Panc1 (cell line): Measurements from ENCODE around the gene MET. TPM values are rescaled to one million over a fixed set of nuclear protein-coding genes. Genes with fewer than 3 reads are reported as not detected.
A peak's percentile ranks its signal among the peaks of the same experiment; 100 is the strongest.

Source experiments
- ATAC-seq: fragments of 200-7000 bp; cut with Tn5 transposase; 2 replicates; pipeline ENCODE4 v1.9.1; 2020; ENCODE audit warnings: mild to moderate bottlenecking, moderate library complexity
- BruUV-seq: library from RNA; stranded (reverse); fragments of 400-500 nt; replicated peaks from 2 replicates; lab custom pipeline; 2021; lab: Mats Ljungman, UMichigan
- CTCF ChIA-PET: fragments of 300-600 bp; sonication (Branson Sonifier 250); formaldehyde crosslinking; loops from one replicate; lab custom pipeline; 2022; ENCODE audit warnings: antibody characterized with exemption; lab: Charles Lee
- POLR2A ChIA-PET: fragments of 300-600 bp; sonication (Branson Sonifier 250); formaldehyde crosslinking; loops from one replicate; lab custom pipeline; 2022; ENCODE audit warnings: antibody characterized with exemption; lab: Charles Lee
- DNase-seq: peaks from one replicate; pipeline ENCODE4 v3.0.0-alpha.2; 2010; ENCODE audit warnings: low read depth, low spot score
- H3K27ac ChIP-seq: 2 replicates; pipeline ENCODE4 v1.5.1; 2011; ENCODE audit warnings: mild to moderate bottlenecking, low read length, inconsistent platforms
- H3K27me3 ChIP-seq: fragments of 200-500 bp; sonication (Bioruptor generic); 2 replicates; pipeline ENCODE4 v1.6.0; 2014; ENCODE audit warnings: low read length, inconsistent platforms; ENCODE audit not compliant: control insufficient read depth, insufficient read depth
- H3K36me3 ChIP-seq: fragments of 200-500 bp; sonication (Bioruptor generic); 2 replicates; pipeline ENCODE4 v1.5.1; 2014; ENCODE audit warnings: inconsistent platforms, mild to moderate bottlenecking, low read length, moderate library complexity; ENCODE audit not compliant: control insufficient read depth, insufficient read depth
- H3K4me1 ChIP-seq: 2 replicates; pipeline ENCODE4 v1.5.1; 2011; ENCODE audit warnings: inconsistent platforms, mild to moderate bottlenecking, low read length, moderate library complexity; ENCODE audit not compliant: control insufficient read depth, insufficient read depth
- H3K4me3 ChIP-seq, 2 experiments: 2 replicates each; pipeline ENCODE4 v1.5.1; 2011 to 2012; ENCODE audit warnings: low read depth in 2 of 2, low read length in 2 of 2, mild to moderate bottlenecking in 2 of 2, inconsistent platforms in 1 of 2, moderate library complexity in 1 of 2
- H3K9me3 ChIP-seq: fragments of 200-500 bp; sonication (Bioruptor generic); 2 replicates; pipeline ENCODE4 v1.5.1; 2014; ENCODE audit warnings: low read depth, mild to moderate bottlenecking, inconsistent platforms, low read length, moderate library complexity; ENCODE audit not compliant: control insufficient read depth, insufficient read depth
- POLR2AphosphoS5 ChIP-seq: IDR thresholded peaks from 2 replicates; pipeline ENCODE4 v1.6.1; 2012; ENCODE audit warnings: mild to moderate bottlenecking, low read depth, low read length, moderate library complexity
- SIN3A ChIP-seq: IDR thresholded peaks from 2 replicates; pipeline ENCODE4 v1.6.1; 2012; ENCODE audit warnings: low read depth, mild to moderate bottlenecking, low read length, moderate library complexity, borderline replicate concordance; ENCODE audit not compliant: insufficient read depth
- TCF7L2 ChIP-seq: IDR thresholded peaks from 2 replicates; pipeline ENCODE4 v1.6.1; 2011; ENCODE audit warnings: mild to moderate bottlenecking, low read depth, low read length, inconsistent platforms
- in situ Hi-C: cut with HindIII; loops from 2 replicates; pipeline ENCODE4 v1.10.0; 2016; ENCODE audit warnings: low sequenced_read_pairs, low pct_unique_long_range_greater_than_20kb
- intact Hi-C: fragments of 100-400 bp; cut with micrococcal nuclease; formaldehyde crosslinking; loops from one replicate; pipeline ENCODE4 v1.10.0; 2022; ENCODE audit not compliant: unreplicated experiment
- total RNA-seq: library from RNA; stranded (reverse); gene quantifications from one replicate; pipeline ENCODE4 v1.2.1, GENCODE V29; 2021; ENCODE audit not compliant: unreplicated experiment
- TF ChIP-seq, protein P1 (sequence below): fragments of 450-650 bp; IDR thresholded peaks from 2 replicates; pipeline ENCODE4 v1.5.1; 2017; ENCODE audit warnings: mild to moderate bottlenecking
- TF ChIP-seq, protein P2 (sequence below), 2 experiments: IDR thresholded peaks; 2 replicates each; pipeline ENCODE4 v1.6.1; 2011 to 2012; ENCODE audit warnings: low read depth in 2 of 2, control low read depth in 1 of 2, low read length in 1 of 2, mild to moderate bottlenecking in 1 of 2, moderate library complexity in 1 of 2; ENCODE audit not compliant: insufficient read depth in 1 of 2

The MET gene
- total RNA-seq, 1 experiment from 2014 or later, result 103 TPM

DNA sequence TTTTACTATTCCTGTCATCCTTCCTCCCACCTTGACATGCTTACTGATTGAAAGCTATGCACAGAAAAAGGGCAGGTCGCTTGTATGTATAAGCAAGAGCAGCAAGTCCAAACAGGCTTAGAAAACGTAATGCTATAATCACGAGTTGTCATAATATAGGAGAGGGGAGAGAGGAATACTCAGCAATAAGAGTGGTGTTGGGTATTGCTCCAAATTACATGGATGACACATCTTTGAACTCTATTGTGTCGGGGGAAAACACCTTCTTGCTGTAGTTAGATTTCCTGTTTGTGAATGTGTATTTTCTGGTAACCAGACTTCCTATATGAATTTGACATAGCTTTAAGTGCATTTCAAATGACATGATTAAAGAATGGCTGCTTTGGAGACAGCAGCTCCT lies 7.5 kb downstream of the MET start:
- TF ChIP-seq POLR2AphosphoS5, result no peak
- TF ChIP-seq, protein P1, sequence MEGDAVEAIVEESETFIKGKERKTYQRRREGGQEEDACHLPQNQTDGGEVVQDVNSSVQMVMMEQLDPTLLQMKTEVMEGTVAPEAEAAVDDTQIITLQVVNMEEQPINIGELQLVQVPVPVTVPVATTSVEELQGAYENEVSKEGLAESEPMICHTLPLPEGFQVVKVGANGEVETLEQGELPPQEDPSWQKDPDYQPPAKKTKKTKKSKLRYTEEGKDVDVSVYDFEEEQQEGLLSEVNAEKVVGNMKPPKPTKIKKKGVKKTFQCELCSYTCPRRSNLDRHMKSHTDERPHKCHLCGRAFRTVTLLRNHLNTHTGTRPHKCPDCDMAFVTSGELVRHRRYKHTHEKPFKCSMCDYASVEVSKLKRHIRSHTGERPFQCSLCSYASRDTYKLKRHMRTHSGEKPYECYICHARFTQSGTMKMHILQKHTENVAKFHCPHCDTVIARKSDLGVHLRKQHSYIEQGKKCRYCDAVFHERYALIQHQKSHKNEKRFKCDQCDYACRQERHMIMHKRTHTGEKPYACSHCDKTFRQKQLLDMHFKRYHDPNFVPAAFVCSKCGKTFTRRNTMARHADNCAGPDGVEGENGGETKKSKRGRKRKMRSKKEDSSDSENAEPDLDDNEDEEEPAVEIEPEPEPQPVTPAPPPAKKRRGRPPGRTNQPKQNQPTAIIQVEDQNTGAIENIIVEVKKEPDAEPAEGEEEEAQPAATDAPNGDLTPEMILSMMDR, result no peak
- TF ChIP-seq, protein P2, sequence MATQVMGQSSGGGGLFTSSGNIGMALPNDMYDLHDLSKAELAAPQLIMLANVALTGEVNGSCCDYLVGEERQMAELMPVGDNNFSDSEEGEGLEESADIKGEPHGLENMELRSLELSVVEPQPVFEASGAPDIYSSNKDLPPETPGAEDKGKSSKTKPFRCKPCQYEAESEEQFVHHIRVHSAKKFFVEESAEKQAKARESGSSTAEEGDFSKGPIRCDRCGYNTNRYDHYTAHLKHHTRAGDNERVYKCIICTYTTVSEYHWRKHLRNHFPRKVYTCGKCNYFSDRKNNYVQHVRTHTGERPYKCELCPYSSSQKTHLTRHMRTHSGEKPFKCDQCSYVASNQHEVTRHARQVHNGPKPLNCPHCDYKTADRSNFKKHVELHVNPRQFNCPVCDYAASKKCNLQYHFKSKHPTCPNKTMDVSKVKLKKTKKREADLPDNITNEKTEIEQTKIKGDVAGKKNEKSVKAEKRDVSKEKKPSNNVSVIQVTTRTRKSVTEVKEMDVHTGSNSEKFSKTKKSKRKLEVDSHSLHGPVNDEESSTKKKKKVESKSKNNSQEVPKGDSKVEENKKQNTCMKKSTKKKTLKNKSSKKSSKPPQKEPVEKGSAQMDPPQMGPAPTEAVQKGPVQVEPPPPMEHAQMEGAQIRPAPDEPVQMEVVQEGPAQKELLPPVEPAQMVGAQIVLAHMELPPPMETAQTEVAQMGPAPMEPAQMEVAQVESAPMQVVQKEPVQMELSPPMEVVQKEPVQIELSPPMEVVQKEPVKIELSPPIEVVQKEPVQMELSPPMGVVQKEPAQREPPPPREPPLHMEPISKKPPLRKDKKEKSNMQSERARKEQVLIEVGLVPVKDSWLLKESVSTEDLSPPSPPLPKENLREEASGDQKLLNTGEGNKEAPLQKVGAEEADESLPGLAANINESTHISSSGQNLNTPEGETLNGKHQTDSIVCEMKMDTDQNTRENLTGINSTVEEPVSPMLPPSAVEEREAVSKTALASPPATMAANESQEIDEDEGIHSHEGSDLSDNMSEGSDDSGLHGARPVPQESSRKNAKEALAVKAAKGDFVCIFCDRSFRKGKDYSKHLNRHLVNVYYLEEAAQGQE (IDR thresholded peaks at IDR 0.05; ENCODE audit: insufficient read depth in 1 of 2, low read depth in 2 of 2, low read length in 1 of 2), result no peak
- TF ChIP-seq SIN3A, result no peak
- TF ChIP-seq TCF7L2, result no peak
- Histone ChIP-seq H3K27me3 (no peaks in the 10 kb centered on the region), H3K9me3 (no peaks in the 10 kb centered on the region), H3K4me1 (peaks cover 43% of the 10 kb centered on the region), H3K4me3 (no peak overlapping the region), H3K36me3 (no peaks in the 10 kb centered on the region), H3K27ac (peak overlapping the region; percentile 36)
- CTCF ChIA-PET, result interaction anchor here (0.7 kb wide), 1 partner anchor 172 kb away, joined by 9 read pairs; no protein-coding TSS in a partner anchor
- BruUV-seq, result no TSS peak
- DNase-seq (no peak), ATAC-seq (no peak)
- intact Hi-C loops (no loop called here), in situ Hi-C loops (no loop called here)
- POLR2A ChIA-PET, result interaction anchor here (0.6 kb wide), 1 partner anchor 453 kb away, joined by 4 read pairs; no protein-coding TSS in a partner anchor

DNA sequence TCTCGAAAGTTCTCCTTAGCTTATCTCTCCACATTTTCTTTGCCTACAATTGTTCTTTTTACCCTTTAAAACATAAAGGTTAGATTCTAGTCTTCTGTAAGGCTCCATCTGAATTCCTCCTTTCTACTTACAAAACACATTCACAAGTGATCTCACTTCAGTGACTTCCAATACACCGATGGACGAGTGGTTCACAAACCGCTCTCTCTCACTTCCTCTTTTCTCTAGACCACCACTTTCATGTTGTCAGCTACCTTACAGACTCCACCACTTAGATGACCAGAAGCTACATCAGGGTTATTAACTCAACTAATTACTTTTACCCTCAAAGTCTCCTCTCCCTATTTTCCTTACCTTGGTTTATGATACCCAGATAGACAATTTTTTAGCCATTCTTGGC lies 11.8 kb downstream of the MET start:
- in situ Hi-C loops (no loop called here), intact Hi-C loops (no loop called here)
- no TSS peak for BruUV-seq

More for the DNA sequence above, 11.8 kb downstream of the MET start:
- Histone ChIP-seq H3K27ac (no peak overlapping the region), H3K4me3 (no peak overlapping the region), H3K4me1 (peaks cover 36% of the 10 kb centered on the region), H3K9me3 (no peaks in the 10 kb centered on the region), H3K27me3 (no peaks in the 10 kb centered on the region), H3K36me3 (no peaks in the 10 kb centered on the region)
- ATAC-seq (no peak), DNase-seq (no peak)
- CTCF ChIA-PET, result no interaction called here
- POLR2A ChIA-PET, result no interaction called here
- no peak for TF ChIP-seq POLR2AphosphoS5
- no peak for TF ChIP-seq SIN3A
- TF ChIP-seq, protein P1, result no peak
- no peak for TF ChIP-seq TCF7L2
- TF ChIP-seq, protein P2 (IDR thresholded peaks at IDR 0.05; ENCODE audit: insufficient read depth in 1 of 2, low read depth in 2 of 2, low read length in 1 of 2), result no peak
